GM12865 (cell line): ENCODE results near the gene TEKT5.
"Not testable (repeated sequence)": the region's sequence is repeated elsewhere in the genome, so short reads cannot be mapped to it uniquely, and the experiment has no call there.

Experiments used
- DNase-seq: peaks from one replicate; pipeline ENCODE4 v3.0.0; 2010; ENCODE audit warnings: low read depth
- H3K4me3 ChIP-seq: 2 replicates; pipeline ENCODE4 v1.5.1; 2011; ENCODE audit warnings: mild to moderate bottlenecking, low read depth, low read length, control low read depth
- TF ChIP-seq, protein P1 (sequence below): IDR thresholded peaks from 2 replicates; pipeline ENCODE4 v1.5.1; 2011; ENCODE audit warnings: low read length, control low read depth, low read depth, inconsistent platforms; ENCODE audit not compliant: insufficient read depth; ENCODE audit errors: missing control alignments

Gene TEKT5

DNA sequence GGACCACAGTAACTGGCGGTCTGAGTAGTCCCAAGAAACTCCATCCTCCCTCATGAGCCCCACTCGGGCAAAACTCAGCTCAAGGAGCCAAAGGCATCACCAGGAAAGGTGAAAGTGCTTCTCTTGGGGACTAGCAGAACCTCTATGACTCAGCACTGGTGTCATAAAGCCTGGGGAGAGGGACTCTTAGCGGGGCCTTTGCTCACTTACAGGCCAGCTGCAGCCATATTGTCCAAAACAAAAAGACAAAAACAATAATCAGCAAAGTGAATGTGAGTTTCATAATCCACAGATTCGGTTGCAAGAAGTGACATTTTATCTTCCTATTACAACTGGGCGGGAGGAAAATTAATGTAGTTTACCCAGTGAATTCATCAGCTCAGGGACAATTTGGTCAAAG lies at the start of gene TEKT5:
Gene TEKT5 (minus strand): TSS at position 101 of the 400 bp plus-strand sequence. CDS start 57 bp downstream, at position 44.
- DNase-seq, result peak; percentile 25
- H3K4me3 ChIP-seq, result no peak within 1 kb of the TSS
- TF ChIP-seq, protein P1, sequence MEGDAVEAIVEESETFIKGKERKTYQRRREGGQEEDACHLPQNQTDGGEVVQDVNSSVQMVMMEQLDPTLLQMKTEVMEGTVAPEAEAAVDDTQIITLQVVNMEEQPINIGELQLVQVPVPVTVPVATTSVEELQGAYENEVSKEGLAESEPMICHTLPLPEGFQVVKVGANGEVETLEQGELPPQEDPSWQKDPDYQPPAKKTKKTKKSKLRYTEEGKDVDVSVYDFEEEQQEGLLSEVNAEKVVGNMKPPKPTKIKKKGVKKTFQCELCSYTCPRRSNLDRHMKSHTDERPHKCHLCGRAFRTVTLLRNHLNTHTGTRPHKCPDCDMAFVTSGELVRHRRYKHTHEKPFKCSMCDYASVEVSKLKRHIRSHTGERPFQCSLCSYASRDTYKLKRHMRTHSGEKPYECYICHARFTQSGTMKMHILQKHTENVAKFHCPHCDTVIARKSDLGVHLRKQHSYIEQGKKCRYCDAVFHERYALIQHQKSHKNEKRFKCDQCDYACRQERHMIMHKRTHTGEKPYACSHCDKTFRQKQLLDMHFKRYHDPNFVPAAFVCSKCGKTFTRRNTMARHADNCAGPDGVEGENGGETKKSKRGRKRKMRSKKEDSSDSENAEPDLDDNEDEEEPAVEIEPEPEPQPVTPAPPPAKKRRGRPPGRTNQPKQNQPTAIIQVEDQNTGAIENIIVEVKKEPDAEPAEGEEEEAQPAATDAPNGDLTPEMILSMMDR, result no peak

DNA sequence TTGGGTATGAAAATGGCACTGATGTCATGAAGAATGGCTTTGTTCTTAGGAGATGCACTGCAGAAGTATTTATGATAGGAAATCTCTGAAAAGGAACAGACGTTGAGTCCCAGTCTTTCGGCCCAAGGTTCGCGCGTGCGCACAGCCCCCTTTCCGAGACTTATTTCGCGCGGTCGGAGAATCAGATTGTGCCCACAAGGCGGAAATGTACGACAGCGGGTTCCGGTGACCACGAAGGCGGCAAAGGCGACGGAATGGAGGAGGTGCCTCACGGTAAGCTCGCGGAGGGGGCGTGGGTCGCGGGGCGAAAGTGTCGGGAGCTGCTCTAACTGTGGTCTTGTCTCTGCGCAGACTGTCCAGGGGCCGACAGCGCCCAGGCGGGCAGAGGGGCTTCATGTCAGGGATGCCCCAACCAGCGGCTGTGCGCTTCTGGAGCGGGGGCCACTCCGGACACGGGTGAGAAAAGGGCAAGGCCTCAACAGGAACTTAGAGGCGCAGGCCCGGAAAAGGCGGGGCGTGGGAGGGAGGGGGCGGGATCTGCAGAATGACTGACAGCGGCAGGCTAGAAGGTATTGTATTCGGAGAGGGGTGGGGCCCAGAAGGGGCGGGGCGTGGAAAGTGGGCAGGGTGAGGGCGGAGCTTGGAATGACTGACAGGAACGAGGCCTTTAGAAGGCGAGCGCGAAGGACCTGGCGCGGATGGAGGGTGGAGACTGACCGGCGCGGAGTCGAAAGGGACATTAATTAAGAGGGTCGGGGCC lies 49.1 kb upstream of the TEKT5 start, which contains the start of gene NUBP1:
Gene NUBP1 (plus strand): TSS at position 233 of the 760 bp plus-strand sequence. CDS start 22 bp downstream, at position 255.
- TF ChIP-seq, protein P1, result no peak
- DNase-seq, result peak; percentile 99
- peak within 1 kb of the TSS; percentile 84 for H3K4me3 ChIP-seq

DNA sequence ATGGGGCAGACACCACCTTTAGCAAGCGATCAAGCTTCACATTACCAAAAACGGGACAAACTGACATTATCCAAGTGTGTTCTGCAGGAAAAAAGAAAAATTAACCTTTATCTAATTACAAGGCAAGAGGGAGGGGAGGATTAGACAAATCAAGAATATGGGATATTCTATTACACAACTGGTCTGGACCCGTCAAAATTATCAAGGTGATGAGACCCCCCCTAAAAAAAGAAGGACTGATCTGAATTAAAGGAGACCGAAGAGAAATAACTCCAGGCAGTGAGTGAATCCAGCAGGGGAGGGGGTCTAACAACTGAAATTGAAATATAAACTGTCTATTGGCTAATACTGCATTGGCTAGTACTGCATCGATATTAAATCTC lies 48.5 kb upstream of the TEKT5 start:
- no peak for DNase-seq
- TF ChIP-seq, protein P1, result no peak
- H3K4me3 ChIP-seq, result peak overlapping the region; percentile 84

DNA sequence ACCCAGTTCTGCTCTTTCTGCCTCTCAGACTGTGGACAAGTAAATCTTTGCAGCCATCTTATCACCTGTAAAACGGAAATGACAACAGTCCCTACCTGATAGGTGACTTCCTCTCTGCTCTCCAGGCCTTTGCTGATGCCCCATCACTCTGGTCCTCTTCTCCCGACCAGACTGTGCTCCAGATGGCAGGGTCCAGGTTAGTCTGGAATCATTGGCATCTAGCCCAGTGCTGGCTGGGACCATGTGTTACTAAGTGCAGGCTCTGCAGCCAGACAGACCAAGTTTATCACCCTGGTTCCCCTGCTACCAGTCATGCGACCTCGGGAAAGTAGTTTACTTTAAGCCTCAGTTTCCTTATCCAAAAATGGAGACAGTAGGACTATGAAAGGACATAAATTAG lies 47.1 kb upstream of the TEKT5 start:
- DNase-seq, result no peak
- TF ChIP-seq, protein P1, result no peak
- H3K4me3 ChIP-seq, result no peak overlapping the region

DNA sequence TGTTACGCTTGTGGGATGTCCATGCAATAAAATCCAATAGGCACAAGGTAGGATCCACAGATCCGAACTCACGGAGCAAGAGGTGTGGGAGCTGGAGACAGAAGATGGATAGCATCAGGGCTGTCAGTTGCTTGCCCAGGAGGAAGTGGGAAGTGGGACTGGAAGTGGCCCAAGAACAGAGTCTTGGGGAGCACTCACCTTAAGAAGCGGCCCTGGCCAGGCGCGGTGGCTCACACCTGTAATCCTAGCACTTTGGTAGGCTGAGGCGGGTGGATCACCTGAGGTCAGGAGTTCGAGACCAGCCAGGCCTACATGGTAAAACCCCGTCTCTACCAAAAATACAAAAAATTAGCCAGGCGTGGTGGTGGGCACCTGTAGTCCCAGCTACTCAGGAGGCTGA lies 46.5 kb upstream of the TEKT5 start:
- DNase-seq, H3K4me3 ChIP-seq: not testable (repeated sequence)

DNA sequence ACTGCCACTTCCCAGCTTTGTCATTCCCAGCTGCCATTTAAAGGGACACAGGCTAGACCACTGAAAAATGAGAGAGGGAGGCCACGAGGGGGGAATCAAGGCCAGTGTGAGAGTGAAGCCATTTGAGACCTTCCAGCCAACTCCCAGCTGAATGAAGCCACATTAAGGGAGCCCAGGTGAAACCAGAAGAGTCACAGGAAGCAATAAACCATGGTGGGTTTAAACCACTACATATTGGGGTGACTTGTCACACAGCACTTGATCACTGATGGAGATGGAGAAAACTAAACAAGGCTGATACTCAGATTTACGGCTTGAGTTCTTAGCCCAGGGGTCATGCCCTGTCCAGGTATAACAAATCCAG lies 46.1 kb upstream of the TEKT5 start:
- no peak overlapping the region for H3K4me3 ChIP-seq
- DNase-seq, result peak; percentile 51
- TF ChIP-seq, protein P1, result no peak

DNA sequence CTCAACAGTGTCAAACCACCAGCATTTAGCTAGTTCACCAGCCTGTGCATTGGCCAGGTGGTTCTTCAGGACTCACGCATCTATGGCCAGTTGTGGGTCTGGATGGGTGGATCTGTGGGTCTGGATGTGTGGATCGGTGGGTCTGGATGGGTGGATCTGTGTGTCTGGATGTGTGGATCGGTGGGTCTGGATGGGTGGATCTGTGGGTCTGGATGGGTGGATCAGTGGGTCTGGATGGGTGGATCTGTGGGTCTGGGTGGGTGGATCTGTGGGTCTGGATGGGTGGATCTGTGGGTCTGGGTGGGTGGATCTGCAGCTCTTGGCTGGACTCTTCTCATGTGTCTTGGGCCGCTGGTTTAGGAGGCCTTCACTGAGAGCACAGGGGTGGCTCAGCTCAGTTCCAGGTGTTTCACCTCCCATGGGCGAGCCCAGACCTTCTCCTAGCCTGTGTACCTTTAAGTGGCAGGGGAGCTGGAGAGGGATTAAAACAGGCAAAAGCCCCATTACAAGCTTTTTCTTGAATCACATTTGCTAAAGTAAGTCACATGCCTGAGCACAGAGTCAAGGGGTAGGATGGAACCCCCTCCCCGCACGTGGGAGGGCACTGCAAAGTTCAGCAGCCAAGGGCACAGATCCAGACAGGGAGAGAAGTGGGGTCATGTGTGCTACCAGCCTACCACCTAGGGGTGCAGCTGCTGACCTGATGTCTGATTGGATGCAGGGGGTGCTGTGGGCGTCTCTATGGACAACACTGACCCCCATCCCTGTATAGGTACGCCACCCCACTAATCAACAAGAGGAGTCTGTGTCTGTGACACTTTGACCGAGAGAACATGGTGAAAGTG lies 45.5 kb upstream of the TEKT5 start:
- no peak for DNase-seq
- TF ChIP-seq, protein P1, result no peak
- H3K4me3 ChIP-seq, result no peak overlapping the region
